Aorta (tissue), 5 donors: ENCODE results near the gene EDEM1. TPM values are rescaled to one million over a fixed set of nuclear protein-coding genes. Genes with fewer than 3 reads are reported as not detected.

ENCODE experiments used
- ATAC-seq: fragments of 200-7000 bp; cut with Tn5 transposase; one replicate; pipeline ENCODE4 v1.9.1; 2022; ENCODE audit warnings: moderate library complexity; ENCODE audit not compliant: low FRiP score
- DNase-seq, 2 donors: peaks; one replicate each; pipeline ENCODE4 v3.0.0-alpha.2; 2020
- H3K27ac ChIP-seq, 2 donors: one replicate each; pipeline ENCODE4 v1.5.1; 2013; ENCODE audit warnings: low read length in 2 of 2, mild to moderate bottlenecking in 2 of 2, moderate library complexity in 2 of 2, control low read depth in 1 of 2, inconsistent platforms in 1 of 2, low read depth in 1 of 2
- H3K27me3 ChIP-seq, 2 donors: one replicate each; pipeline ENCODE4 v1.6.1; 2013; ENCODE audit warnings: control low read depth in 1 of 2, low read length in 1 of 2, mild to moderate bottlenecking in 1 of 2, moderate library complexity in 1 of 2; ENCODE audit not compliant: insufficient read depth in 2 of 2, control insufficient read depth in 1 of 2
- H3K36me3 ChIP-seq, 2 donors: one replicate each; pipeline ENCODE4 v1.6.1; 2013; ENCODE audit warnings: control low read depth in 1 of 2, low read length in 1 of 2, mild to moderate bottlenecking in 1 of 2; ENCODE audit not compliant: insufficient read depth in 2 of 2, control insufficient read depth in 1 of 2
- H3K4me1 ChIP-seq, 2 donors: one replicate each; pipeline ENCODE4 v1.6.1; 2013; ENCODE audit warnings: low read length in 2 of 2, control low read depth in 1 of 2, mild to moderate bottlenecking in 1 of 2, moderate library complexity in 1 of 2; ENCODE audit not compliant: insufficient read depth in 2 of 2, control insufficient read depth in 1 of 2
- H3K4me3 ChIP-seq, 2 donors: one replicate each; pipeline ENCODE4 v1.5.1; 2013; ENCODE audit warnings: low read length in 2 of 2, control low read depth in 1 of 2, mild to moderate bottlenecking in 1 of 2
- H3K9me3 ChIP-seq: one replicate; pipeline ENCODE4 v1.6.1; 2013; ENCODE audit warnings: mild to moderate bottlenecking, low read length; ENCODE audit not compliant: control insufficient read depth
- WGBS, 2 donors: extraction: QIAGEN DNeasy Blood & Tissue Kit; methylation state at CpG; one replicate each; pipeline ENCODE4 v1.1.7; 2013; 5-methylcytosine and 5-hydroxymethylcytosine counted together
- intact Hi-C, 2 donors: fragments of 100-400 bp; cut with DNase I; formaldehyde crosslinking; loops; one replicate each; pipeline versions ENCODE4 v1.14.2 to v1.15.0; 2022
- polyA plus RNA-seq, 2 donors: library from polyadenylated mRNA; stranded (reverse); fragments of 200-250 nt; gene quantifications; one replicate each; pipeline ENCODE4 v1.2.3, GENCODE V29; 2013
- total RNA-seq, 2 donors: library from RNA; stranded (reverse); fragmentation: NEBNext Ultra II Directional; extraction: Animal tissue kit (Norgen Biotek cat#: 25700); gene quantifications; one replicate each; pipeline ENCODE4 v1.2.1, GENCODE V29; 2021
- donor health status: healthy with polysubstance abuse.
- donor health status: Bipolar disorder and iron deficiency.
- donor health status: DM: no; HTN: no; CAD: no.
- donor health status: DM: no; HTN: no; CAD: no.
- donor health status: DM: yes; HTN: yes; CAD: no.

Gene EDEM1
- total and polyA plus RNA-seq, 4 donors = 4.0 to 37.9 (median 21.1) TPM

DNA sequence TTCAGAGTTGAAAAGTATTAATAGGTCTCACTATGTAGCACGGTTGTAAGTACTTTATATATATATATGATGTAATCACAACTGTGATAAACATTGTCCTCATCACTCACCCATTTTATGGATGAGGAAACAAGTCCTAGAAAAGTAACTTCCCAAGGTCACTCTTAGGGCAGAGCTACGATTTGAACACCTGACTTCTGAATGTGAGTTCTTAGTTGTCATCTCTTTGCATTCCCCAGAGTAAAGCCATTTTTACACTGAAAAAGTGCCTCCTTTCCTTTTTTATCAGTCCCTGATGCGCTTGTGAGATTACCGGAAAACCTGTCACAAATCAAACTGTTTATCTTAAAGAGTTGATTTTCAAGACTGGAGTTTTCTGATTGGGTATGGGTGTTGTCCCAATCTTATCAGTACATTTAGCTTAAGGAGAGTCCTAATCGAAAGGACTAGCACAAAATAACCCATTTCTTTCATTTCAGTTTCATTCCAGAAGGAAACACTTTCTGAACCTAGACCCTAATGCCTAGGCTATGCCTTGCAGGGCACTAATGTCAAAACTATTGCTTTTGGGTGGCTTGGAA, 2.3 kb upstream of the EDEM1 start:
- Histone ChIP-seq H3K4me1 (peaks cover 0 to 4% of the 10 kb centered on the region in 2 donors), H3K9me3 (no peaks in the 10 kb centered on the region), H3K27me3 (no peaks in the 10 kb centered on the region), H3K36me3 (peaks cover 0 to 3% of the 10 kb centered on the region in 2 donors), H3K4me3 (no peak overlapping the region), H3K27ac (no peak overlapping the region)
- intact Hi-C loops = loop anchor here in 1 of 2 donors (5.0 kb wide), 1 partner anchor 63 kb away; the partner anchor contains the start of gene ARL8B
- DNase-seq (no peak), ATAC-seq (no peak)
- 86% methylated on average over 5 of the region's 5 CpGs for WGBS, 2 donors

DNA sequence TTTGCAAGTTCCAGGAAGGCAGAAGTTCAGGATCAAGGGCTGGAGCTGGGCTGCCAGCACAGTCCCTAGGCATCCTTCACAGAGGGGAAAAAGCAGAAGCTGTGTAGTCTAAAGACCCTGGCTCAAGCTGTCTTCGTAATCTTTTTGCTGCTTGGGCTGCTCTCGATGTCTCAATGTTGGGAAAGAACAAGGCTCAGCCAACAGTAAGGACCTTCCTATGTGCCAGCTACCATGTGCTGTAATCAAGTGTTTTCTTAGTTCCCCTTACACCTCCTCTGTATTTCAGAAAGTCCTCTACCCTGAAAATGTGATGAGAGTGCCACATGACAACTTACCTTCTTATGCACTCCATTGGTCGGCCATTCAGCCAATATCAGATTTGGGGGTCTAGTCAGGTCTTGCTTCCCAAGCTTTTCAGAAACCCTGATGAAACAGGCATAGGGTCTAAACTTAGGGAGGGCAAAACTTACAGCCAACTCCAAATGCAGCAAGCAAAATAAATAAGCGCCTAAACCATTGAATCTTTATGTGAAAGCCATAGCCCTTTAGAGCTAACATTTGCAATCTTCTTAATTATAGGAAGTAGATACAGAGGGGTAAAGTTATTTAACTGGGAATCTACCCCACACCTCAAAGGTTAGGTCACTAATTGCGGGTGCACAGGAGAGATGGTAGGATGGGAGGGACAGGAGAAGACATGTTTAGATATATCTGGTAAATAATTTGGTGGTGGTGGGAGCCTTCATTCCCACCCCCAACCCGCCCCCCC, 1.2 kb upstream of the EDEM1 start:
- Histone ChIP-seq H3K27ac (peak overlapping the region in 1 of 2 donors; percentile 53), H3K4me1 (peaks cover 3 to 4% of the 10 kb centered on the region in 2 donors), H3K9me3 (no peaks in the 10 kb centered on the region), H3K4me3 (peak overlapping the region in 1 of 2 donors; percentile 41), H3K36me3 (peaks cover 0 to 3% of the 10 kb centered on the region in 2 donors), H3K27me3 (no peaks in the 10 kb centered on the region)
- WGBS, 2 donors = 42 to 52% methylated on average over 6 of the region's 6 CpGs
- ATAC-seq (no peak), DNase-seq (no peak)
- intact Hi-C loops = loop anchor here in 1 of 2 donors (5.0 kb wide), 1 partner anchor 64 kb away; the partner anchor contains the start of gene ARL8B

DNA sequence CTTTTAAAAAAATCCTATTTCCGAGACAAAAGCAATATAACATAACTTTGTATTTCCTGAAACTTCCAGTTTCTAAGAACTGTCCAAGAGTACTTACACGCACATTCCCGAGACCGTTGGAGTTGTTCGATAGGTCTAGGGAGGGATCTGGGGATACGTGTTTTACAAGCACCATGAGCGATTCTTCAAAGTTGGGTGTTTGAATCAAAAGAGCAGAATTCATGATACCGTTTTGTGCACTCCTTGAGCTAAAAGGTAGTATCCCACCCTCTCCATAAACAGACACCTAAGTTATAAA, 700 bp upstream of the EDEM1 start:
- no peaks in the 10 kb centered on the region for H3K27me3 ChIP-seq
- DNase-seq (no peak), ATAC-seq (no peak)
- H3K27ac ChIP-seq = peak overlapping the region in 1 of 2 donors; percentile 32
- 1 to 2% methylated on average over 8 of the region's 8 CpGs for WGBS, 2 donors
- H3K9me3 ChIP-seq = no peaks in the 10 kb centered on the region
- peaks cover 3 to 4% of the 10 kb centered on the region in 2 donors for H3K4me1 ChIP-seq
- intact Hi-C loops = loop anchor here (1.0 to 5.0 kb wide), 2 partner anchors 65 kb away; partner anchors contain the start of gene ARL8B (in 2 of the 2)
- H3K4me3 ChIP-seq = peak overlapping the region; percentile 41 to 49
- H3K36me3 ChIP-seq = no peaks in the 10 kb centered on the region

DNA sequence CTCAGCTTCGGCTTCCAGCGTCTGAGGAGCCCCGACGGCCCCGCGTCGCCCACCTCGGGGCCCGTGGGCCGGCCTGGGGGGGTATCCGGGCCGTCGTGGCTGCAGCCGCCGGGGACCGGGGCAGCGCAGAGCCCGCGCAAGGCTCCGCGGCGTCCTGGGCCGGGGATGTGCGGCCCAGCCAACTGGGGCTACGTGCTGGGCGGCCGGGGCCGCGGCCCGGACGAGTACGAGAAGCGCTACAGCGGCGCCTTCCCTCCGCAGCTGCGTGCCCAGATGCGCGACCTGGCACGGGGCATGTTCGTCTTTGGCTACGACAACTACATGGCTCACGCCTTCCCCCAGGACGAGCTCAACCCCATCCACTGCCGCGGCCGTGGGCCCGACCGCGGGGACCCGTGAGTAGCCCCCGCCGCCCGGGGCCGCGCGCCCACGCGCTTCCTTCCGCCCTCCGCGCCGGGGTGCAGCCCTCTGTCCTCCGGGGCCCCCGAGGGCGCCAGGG, 462 bp downstream of the EDEM1 start:
- no peaks in the 10 kb centered on the region for H3K9me3 ChIP-seq
- peak; percentile 69 to 82 for DNase-seq
- H3K4me3 ChIP-seq = peak overlapping the region; percentile 31 to 99
- peaks cover 3 to 6% of the 10 kb centered on the region in 2 donors for H3K4me1 ChIP-seq
- WGBS, 2 donors = 0 to 1% methylated on average over 51 to 66 of the region's 66 CpGs
- no peaks in the 10 kb centered on the region for H3K36me3 ChIP-seq
- H3K27me3 ChIP-seq = no peaks in the 10 kb centered on the region
- intact Hi-C loops = loop anchor here (1.0 to 5.0 kb wide), 2 partner anchors 66 kb away; partner anchors contain the start of gene ARL8B (in 2 of the 2)
- H3K27ac ChIP-seq = peak overlapping the region; percentile 22 to 64
- ATAC-seq = peak; percentile 70

DNA sequence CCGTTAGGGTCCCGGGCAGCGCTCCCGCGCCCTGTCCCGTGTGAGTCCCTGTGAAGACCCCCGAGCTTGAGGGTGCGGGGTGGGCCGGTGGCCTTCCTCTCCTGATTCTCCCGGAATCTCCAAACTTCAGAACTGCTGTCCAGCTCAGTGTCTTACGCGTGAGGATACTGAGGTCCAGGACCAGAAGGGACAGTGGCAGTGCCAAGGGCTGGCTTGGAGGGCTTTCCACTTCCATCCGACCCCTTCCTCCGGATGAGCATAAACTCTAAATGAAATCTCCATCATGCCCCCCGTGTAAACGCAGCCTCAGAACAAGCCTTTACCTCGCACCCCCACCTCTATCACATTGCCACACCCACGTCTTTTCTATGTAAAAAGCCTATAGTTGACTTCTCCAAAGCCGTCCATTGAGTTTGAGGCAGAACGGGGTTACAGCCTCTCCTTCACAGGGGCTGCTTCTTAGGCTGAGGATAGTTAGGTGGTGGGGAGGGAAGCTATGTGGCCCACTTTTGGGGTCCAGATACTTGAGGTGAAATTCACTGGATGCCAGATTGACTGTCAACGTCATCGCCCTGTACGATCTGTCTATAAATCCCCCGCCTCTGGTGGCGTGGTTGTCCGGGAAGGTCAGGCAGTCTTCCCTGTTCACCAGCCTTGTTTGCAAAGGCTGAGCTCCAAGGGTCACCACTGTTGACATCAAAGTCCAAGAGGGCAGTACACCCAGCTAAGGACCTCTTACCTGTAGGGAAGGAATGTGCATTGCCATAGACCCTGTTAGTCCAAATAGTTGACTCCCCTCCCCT, 1.1 kb downstream of the EDEM1 start:
- no peak for ATAC-seq
- peak overlapping the region; percentile 31 to 99 for H3K4me3 ChIP-seq
- 11 to 19% methylated on average over 21 to 26 of the region's 26 CpGs for WGBS, 2 donors
- DNase-seq = no peak
- H3K27me3 ChIP-seq = no peaks in the 10 kb centered on the region
- intact Hi-C loops = loop anchor here in 1 of 2 donors (5.0 kb wide), 1 partner anchor 66 kb away; the partner anchor contains the start of gene ARL8B
- H3K27ac ChIP-seq = peak overlapping the region in 1 of 2 donors; percentile 22
- H3K36me3 ChIP-seq = no peaks in the 10 kb centered on the region
- H3K4me1 ChIP-seq = peaks cover 3 to 6% of the 10 kb centered on the region in 2 donors
- H3K9me3 ChIP-seq = no peaks in the 10 kb centered on the region

DNA sequence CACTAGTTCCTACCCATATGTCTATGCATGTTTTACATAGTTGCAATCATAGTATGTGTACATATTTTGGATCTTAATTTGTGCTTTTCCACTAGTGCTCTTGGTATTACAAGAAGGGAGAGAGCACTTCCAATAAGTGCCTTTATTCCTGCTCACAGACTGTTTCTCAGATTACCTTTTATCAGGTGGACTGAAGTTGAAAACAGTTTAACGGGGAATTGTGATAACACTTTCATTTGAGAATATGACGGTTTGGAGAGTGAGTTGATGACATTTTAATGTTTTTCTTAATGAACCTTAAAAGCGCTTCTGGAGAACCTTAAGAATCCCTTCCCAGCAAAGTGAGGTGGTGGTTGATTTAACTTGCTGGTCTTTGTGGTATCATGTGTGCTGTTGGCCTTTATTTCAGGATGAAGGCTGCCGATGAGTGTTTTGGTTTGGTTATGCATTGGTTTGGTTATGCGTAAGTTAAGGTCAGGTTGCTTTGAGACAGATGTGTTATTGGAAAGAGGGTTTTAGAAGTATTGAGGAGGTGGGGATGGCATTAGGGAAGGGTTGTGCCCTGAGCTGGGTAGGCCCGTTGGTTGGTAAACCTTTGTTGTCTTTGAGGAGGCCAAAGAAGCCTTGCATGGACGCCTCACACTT, 2.8 kb downstream of the EDEM1 start:
- ATAC-seq = no peak
- Histone ChIP-seq H3K27me3 (no peaks in the 10 kb centered on the region), H3K27ac (no peak overlapping the region), H3K4me1 (peaks cover 3 to 6% of the 10 kb centered on the region in 2 donors), H3K9me3 (no peaks in the 10 kb centered on the region), H3K36me3 (peaks cover 0 to 1% of the 10 kb centered on the region in 2 donors), H3K4me3 (no peak overlapping the region)
- 82 to 83% methylated on average over 7 of the region's 7 CpGs for WGBS, 2 donors
- no peak for DNase-seq
- intact Hi-C loops = no loop called here

DNA sequence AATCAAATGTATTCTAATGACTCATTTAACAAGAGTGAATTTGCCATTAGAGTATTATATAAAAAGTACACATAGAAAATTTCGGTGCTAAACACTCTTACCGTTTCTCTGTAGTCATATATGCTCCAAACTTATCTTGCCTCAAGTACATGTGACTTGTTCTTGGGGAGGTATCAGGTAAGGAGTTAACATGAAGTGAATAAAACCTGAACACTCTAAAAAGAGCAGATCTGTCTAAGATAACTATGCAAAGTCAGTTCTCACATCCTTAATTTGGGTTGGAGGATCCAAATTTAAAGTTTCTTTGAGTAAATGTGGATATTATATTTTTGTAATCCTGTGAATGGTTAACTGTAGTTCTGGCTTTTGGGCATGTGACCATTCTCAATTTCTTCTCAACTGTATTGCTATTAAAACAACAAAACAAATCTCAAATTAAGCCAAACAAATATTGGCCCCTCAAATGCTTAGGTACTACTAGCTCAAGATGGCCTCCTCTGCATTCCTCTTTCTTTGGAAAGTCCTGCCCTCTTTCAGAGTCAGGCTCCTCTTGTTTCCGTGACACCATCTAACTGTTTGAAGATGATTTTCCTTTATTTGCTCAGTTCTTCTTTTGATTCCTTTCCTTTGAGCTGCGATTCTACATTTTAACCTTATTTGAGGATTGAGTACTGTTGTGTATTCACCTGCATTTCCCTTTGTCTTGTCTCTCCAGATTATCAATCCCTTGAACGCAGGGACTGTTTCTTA, 4.2 kb downstream of the EDEM1 start:
- 87 to 91% methylated on average over 5 of the region's 5 CpGs for WGBS, 2 donors
- H3K4me1 ChIP-seq = peaks cover 3 to 6% of the 10 kb centered on the region in 2 donors
- H3K27ac ChIP-seq = no peak overlapping the region
- DNase-seq (no peak), ATAC-seq (no peak)
- H3K9me3 ChIP-seq = no peaks in the 10 kb centered on the region
- H3K27me3 ChIP-seq = no peaks in the 10 kb centered on the region
- peaks cover 0 to 1% of the 10 kb centered on the region in 2 donors for H3K36me3 ChIP-seq
- intact Hi-C loops = no loop called here
- no peak overlapping the region for H3K4me3 ChIP-seq
